SK-N-MC (cell line): Measurements from ENCODE around the gene PPIL1.

ENCODE experiments used
- EZH2 ChIP-seq: fragments of 200-600 bp; sonication (generic); IDR thresholded peaks from one replicate; pipeline ENCODE4 v1.6.1; 2017; ENCODE audit warnings: antibody characterized with exemption
- FOXP2 ChIP-seq: optimal IDR thresholded peaks from 2 replicates; pipeline ENCODE3; 2011; ENCODE audit warnings: mild to moderate bottlenecking, moderate library complexity; ENCODE audit not compliant: insufficient read depth; ENCODE audit errors: extremely low read length, control extremely low read depth
- POLR2AphosphoS5 ChIP-seq: IDR thresholded peaks from 2 replicates; pipeline ENCODE4 v1.6.1; 2012; ENCODE audit warnings: mild to moderate bottlenecking, low read depth, low read length, borderline replicate concordance

- no peak for TF ChIP-seq POLR2AphosphoS5
- TF ChIP-seq EZH2, result no peak
- TF ChIP-seq FOXP2, result no peak
Measured at GRCh38 chr6:36871686-36872085, 2.9 kb downstream of the PPIL1 start.
